Diencephalon (tissue), 1 donor: Measurements from ENCODE around the gene CNPY3. TPM values are rescaled to one million over a fixed set of nuclear protein-coding genes. Genes with fewer than 3 reads are reported as not detected.

ENCODE experiments used
- total RNA-seq: library from RNA; depleted of rRNA; stranded (reverse); fragments of >200 nt; gene quantifications from one replicate; pipeline ENCODE4 v1.2.3, GENCODE V29; 2014

Gene CNPY3
- total RNA-seq, result 26.3 TPM

GRCh38 chr6:42928986-42929820 lies at the start of gene CNPY3:
Gene CNPY3 (plus strand): TSS chr6:42929480. CDS start chr6:42929571, 91 bp downstream.

GRCh38 chr6:42915732-42916131 lies 13.5 kb upstream of the CNPY3 start, which contains the start of gene PTCRA:
Gene PTCRA (plus strand): TSS chr6:42916053. CDS start chr6:42916070, 17 bp downstream.

DNA sequence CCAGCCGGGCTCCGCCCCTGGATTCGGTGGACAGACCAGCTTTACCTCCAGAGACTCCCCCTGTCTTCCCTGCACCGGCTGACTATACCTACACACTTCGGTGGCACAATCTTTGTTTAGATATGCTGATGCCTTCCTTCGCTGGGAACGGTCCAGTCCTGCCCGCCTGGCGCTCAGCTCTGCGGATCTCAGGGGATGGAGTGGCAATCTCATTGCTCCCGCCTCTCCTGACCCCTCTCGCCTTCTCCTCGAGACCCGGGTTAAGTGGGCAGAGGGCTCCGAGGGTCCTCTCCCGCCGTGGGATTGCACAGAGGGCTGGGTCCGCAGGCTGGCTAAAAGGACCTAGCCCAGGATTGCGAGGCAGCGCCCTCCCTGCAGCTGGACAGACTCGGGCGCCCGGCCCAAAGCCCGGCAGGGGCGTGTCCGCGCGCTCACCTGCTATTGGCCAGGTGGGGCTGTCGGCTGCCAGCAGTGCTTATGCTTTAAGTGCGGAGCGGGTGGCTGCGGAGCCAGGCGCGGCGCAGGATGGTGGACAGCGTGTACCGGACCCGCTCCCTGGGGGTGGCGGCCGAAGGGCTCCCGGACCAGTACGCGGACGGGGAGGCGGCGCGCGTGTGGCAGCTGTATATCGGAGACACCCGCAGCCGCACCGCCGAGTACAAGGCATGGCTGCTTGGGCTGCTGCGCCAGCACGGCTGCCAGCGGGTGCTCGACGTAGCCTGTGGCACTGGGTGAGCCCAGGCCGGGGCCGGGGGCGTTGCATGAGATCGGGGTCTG lies 31.2 kb downstream of the CNPY3 start, which contains the start of gene GNMT:
Gene GNMT (plus strand): TSS at position 512 of the 777 bp plus-strand sequence. CDS start 14 bp downstream, at position 526.

GRCh38 chr6:42978839-42979522 lies 49.7 kb downstream of the CNPY3 start, which contains the start of gene PEX6:
Gene PEX6 (minus strand): TSS chr6:42979181. CDS start chr6:42979150, 31 bp downstream.

GRCh38 chr6:42984001-42984923 lies 55.0 kb downstream of the CNPY3 start, which contains the start of gene PPP2R5D:
Gene PPP2R5D (plus strand): TSS chr6:42984570. CDS start chr6:42984678, 108 bp downstream.

Other genes starting within 250 kb of the CNPY3 start
- 11.5 TPM for gene PRPH2, start 206.9 kb upstream of the CNPY3 start, total RNA-seq
- 45.9 TPM for gene TBCC, start 183.4 kb upstream of the CNPY3 start, total RNA-seq
- 19.4 TPM for gene BICRAL, start 147.4 kb upstream of the CNPY3 start, total RNA-seq
- gene RPL7L1, start 49.9 kb upstream of the CNPY3 start, total RNA-seq, result 127 TPM
- not detected for gene PTCRA, start 13.4 kb upstream of the CNPY3 start, total RNA-seq
- gene GNMT, start 31.3 kb downstream of the CNPY3 start, total RNA-seq, result not detected
- 19.8 TPM for gene PEX6, start 49.7 kb downstream of the CNPY3 start, total RNA-seq
- 61.1 TPM for gene PPP2R5D, start 55.1 kb downstream of the CNPY3 start, total RNA-seq
- gene MEA1, start 84.5 kb downstream of the CNPY3 start, total RNA-seq, result 37.6 TPM
- gene KLHDC3, start 84.8 kb downstream of the CNPY3 start, total RNA-seq, result 118 TPM
- gene RRP36, start 92.1 kb downstream of the CNPY3 start, total RNA-seq, result 56.5 TPM
- 17.3 TPM for gene CUL7, start 124.4 kb downstream of the CNPY3 start, total RNA-seq
- gene MRPL2, start 130.0 kb downstream of the CNPY3 start, total RNA-seq, result 13.6 TPM
- 24.9 TPM for gene KLC4, start 130.2 kb downstream of the CNPY3 start, total RNA-seq
- gene PTK7, start 146.8 kb downstream of the CNPY3 start, total RNA-seq, result 34.8 TPM
- gene SRF, start 241.8 kb downstream of the CNPY3 start, total RNA-seq, result 11.3 TPM